Measurements from ENCODE around the gene UQCR10. TPM values are rescaled to one million over a fixed set of nuclear protein-coding genes. Genes with fewer than 3 reads are reported as not detected.
A peak's percentile ranks its signal among the peaks of the same experiment; 100 is the strongest.

The UQCR10 gene
- polyA plus RNA-seq, 2 of the 4 experiments (the other 2 are of a cell fraction): 115 to 171 TPM

- peaks cover 52% of the 10 kb centered on the region for H3K4me1 ChIP-seq
- H3K4me2 ChIP-seq: peak overlapping the region; percentile 66
- CTCF ChIA-PET: interaction anchor here (1.2 kb wide), 1 partner anchor 194 kb away, joined by 5 read pairs; no protein-coding TSS in a partner anchor
- peak in 1 of 2 experiments; percentile 40 for DNase-seq (ENCODE audit: low read depth in 1 of 2, low spot score in 1 of 2)
- TF ChIP-seq CEBPB (IDR thresholded peaks at IDR 0.05) (peak; percentile 18 to 41; a peak in 1 of 4 replicates), ZC3H11A (IDR thresholded peaks at IDR 0.05) (no peak)
- FAIRE-seq: no peak
- no peaks in the 10 kb centered on the region for H3K9me3 ChIP-seq
- peak; percentile 32 to 62; a peak in 3 of 6 replicates for ATAC-seq
- WGBS (ENCODE audit: missing lambda C conversion rate): 12% methylated on average over 2 of the region's 2 CpGs
- H3K4me3 ChIP-seq: no peak overlapping the region
- peak overlapping the region; percentile 57 to 75 for H3K27ac ChIP-seq
- POLR2A ChIA-PET: interaction anchor here (1.0 kb wide), 1 partner anchor 9 kb away, joined by 8 read pairs; no protein-coding TSS in a partner anchor
These were observed 44.2 kb downstream of the UQCR10 start for GRCh38 chr22:29811377-29811776.

DNA sequence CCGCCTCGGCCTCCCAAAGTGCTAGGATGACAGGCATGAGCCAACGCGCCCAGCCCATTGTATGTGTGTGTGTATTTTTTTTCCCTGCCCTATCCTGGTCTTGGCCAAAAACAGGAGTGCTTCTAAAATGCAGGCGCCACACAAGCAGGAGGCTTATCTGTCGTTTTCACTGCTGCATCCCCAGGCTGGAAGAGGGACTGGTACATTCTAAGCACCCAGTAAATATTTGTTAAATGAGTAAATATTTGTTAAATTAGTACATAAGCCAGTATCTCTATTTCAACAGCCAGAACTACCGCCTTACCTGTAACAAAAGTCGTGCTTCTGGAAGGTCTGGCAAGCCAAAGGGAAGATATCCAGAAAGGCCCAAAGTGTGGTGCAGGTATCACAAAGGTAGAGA, 46.0 kb downstream of the UQCR10 start:
- POLR2A ChIA-PET: interaction anchor here (0.7 to 0.8 kb wide), 2 partner anchors 25 to 41 kb away, joined by 3 to 4 read pairs; partner anchors contain the start of gene ASCC2
- H3K27ac ChIP-seq: peak overlapping the region; percentile 46 to 75; a peak in 5 of 6 replicates
- H3K4me1 ChIP-seq: peaks cover 55% of the 10 kb centered on the region
- ATAC-seq (no peak), FAIRE-seq (no peak), DNase-seq (ENCODE audit: low read depth in 1 of 2, low spot score in 1 of 2) (no peak)
- peak overlapping the region; percentile 58 for H3K4me2 ChIP-seq
- TF ChIP-seq E2F6 (IDR thresholded peaks at IDR 0.05; ENCODE audit: borderline replicate concordance, low read depth) (no peak), ZFP36 (IDR thresholded peaks at IDR 0.05; ENCODE audit: borderline replicate concordance, partially characterized antibody) (no peak), HMGXB4 (CRISPR knock-in tag; IDR thresholded peaks at IDR 0.05; ENCODE audit: borderline replicate concordance) (no peak), CTCF (IDR thresholded peaks at IDR 0.05) (no peak), ESRRA (IDR thresholded peaks at IDR 0.05; ENCODE audit: borderline replicate concordance, low read length) (no peak), NFE2L2 (conservative IDR thresholded peaks at IDR 0.05; ENCODE audit: low read length) (no peak), ATOH8 (CRISPR knock-in tag; IDR thresholded peaks at IDR 0.05; ENCODE audit: low read depth) (no peak)
- TF ChIP-seq, protein P1, sequence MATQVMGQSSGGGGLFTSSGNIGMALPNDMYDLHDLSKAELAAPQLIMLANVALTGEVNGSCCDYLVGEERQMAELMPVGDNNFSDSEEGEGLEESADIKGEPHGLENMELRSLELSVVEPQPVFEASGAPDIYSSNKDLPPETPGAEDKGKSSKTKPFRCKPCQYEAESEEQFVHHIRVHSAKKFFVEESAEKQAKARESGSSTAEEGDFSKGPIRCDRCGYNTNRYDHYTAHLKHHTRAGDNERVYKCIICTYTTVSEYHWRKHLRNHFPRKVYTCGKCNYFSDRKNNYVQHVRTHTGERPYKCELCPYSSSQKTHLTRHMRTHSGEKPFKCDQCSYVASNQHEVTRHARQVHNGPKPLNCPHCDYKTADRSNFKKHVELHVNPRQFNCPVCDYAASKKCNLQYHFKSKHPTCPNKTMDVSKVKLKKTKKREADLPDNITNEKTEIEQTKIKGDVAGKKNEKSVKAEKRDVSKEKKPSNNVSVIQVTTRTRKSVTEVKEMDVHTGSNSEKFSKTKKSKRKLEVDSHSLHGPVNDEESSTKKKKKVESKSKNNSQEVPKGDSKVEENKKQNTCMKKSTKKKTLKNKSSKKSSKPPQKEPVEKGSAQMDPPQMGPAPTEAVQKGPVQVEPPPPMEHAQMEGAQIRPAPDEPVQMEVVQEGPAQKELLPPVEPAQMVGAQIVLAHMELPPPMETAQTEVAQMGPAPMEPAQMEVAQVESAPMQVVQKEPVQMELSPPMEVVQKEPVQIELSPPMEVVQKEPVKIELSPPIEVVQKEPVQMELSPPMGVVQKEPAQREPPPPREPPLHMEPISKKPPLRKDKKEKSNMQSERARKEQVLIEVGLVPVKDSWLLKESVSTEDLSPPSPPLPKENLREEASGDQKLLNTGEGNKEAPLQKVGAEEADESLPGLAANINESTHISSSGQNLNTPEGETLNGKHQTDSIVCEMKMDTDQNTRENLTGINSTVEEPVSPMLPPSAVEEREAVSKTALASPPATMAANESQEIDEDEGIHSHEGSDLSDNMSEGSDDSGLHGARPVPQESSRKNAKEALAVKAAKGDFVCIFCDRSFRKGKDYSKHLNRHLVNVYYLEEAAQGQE (IDR thresholded peaks at IDR 0.05): no peak
- CTCF ChIA-PET: interaction anchor here (1.2 to 1.6 kb wide), 2 partner anchors 13 to 111 kb away, joined by 3 to 7 read pairs; no protein-coding TSS in a partner anchor
- H3K4me3 ChIP-seq: no peak overlapping the region
- 56% methylated on average over 8 of the region's 8 CpGs for WGBS (ENCODE audit: missing lambda C conversion rate)
- H3K9me3 ChIP-seq: no peaks in the 10 kb centered on the region

DNA sequence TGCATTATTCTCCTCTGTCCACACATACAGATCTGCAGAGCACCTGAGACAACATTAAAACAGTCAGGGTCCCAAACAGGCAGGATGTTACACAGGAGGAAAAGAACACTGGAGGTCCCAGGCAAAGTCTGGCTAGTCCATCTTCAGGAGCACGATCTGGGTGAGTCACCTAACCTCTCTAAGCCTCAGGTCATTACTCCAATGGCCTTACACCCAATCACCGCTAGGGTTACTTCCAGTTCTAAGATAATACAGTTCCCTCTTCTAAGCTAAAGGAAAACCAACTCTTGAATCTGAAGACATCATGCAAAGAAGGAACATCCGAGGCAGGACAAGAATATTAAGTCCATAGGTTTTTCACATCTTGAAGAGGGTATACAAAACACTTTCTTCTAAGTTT, 46.4 kb downstream of the UQCR10 start:
- 15% methylated on average over 3 of the region's 3 CpGs for WGBS (ENCODE audit: missing lambda C conversion rate)
- TF ChIP-seq USF2 (IDR thresholded peaks at IDR 0.05): no peak
- TF ChIP-seq FOSB (CRISPR knock-in tag; IDR thresholded peaks at IDR 0.05): no peak
- no peak for TF ChIP-seq PHF8 (IDR thresholded peaks at IDR 0.05; ENCODE audit: borderline replicate concordance, low read depth)
- TF ChIP-seq TP53 (CRISPR knock-in tag; IDR thresholded peaks at IDR 0.05): no peak
- peak in 1 of 2 experiments; percentile 16; a peak in 1 of 5 replicates for TF ChIP-seq RAD21 (conservative IDR thresholded peaks at IDR 0.05 in 1 of 2, IDR thresholded peaks at IDR 0.05 in 1 of 2)
- TF ChIP-seq ESRRA (IDR thresholded peaks at IDR 0.05; ENCODE audit: borderline replicate concordance, low read length): no peak
- TF ChIP-seq FOSL2 (IDR thresholded peaks at IDR 0.05): no peak
- TF ChIP-seq FOSL2 (CRISPR knock-in tag; IDR thresholded peaks at IDR 0.05): peak; percentile 67
- Histone ChIP-seq H3K27ac (peak overlapping the region; percentile 46 to 75; a peak in 5 of 6 replicates), H3K9me3 (no peaks in the 10 kb centered on the region), H3K4me1 (peaks cover 55% of the 10 kb centered on the region), H3K4me3 (no peak overlapping the region), H3K4me2 (peak overlapping the region; percentile 58)
- CTCF ChIA-PET: interaction anchor here (1.2 to 1.6 kb wide), 3 partner anchors 8 to 112 kb away, joined by 3 to 7 read pairs (median 3); no protein-coding TSS in a partner anchor
- POLR2A ChIA-PET: interaction anchor here (0.8 kb wide), 1 partner anchor 24 kb away, joined by 3 read pairs; the partner anchor contains the start of gene ASCC2
- FAIRE-seq (no peak), DNase-seq (ENCODE audit: low read depth in 1 of 2, low spot score in 1 of 2) (peak; percentile 69 to 80), ATAC-seq (peak; percentile 83 to 96)
